SKM-1 treated with dmso at 0.1 percent for 144 hours (cell line): Measurements from ENCODE around the gene APOF.
"Not testable (repeated sequence)": the region's sequence is repeated elsewhere in the genome, so short reads cannot be mapped to it uniquely, and the experiment has no call there.

Source experiments
- DNase-seq: peaks from one replicate; lab custom pipeline; 2025; ENCODE audit not compliant: unreplicated experiment; lab: John Stamatoyannopoulos, UW

APOF gene, protein sequence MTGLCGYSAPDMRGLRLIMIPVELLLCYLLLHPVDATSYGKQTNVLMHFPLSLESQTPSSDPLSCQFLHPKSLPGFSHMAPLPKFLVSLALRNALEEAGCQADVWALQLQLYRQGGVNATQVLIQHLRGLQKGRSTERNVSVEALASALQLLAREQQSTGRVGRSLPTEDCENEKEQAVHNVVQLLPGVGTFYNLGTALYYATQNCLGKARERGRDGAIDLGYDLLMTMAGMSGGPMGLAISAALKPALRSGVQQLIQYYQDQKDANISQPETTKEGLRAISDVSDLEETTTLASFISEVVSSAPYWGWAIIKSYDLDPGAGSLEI

DNA sequence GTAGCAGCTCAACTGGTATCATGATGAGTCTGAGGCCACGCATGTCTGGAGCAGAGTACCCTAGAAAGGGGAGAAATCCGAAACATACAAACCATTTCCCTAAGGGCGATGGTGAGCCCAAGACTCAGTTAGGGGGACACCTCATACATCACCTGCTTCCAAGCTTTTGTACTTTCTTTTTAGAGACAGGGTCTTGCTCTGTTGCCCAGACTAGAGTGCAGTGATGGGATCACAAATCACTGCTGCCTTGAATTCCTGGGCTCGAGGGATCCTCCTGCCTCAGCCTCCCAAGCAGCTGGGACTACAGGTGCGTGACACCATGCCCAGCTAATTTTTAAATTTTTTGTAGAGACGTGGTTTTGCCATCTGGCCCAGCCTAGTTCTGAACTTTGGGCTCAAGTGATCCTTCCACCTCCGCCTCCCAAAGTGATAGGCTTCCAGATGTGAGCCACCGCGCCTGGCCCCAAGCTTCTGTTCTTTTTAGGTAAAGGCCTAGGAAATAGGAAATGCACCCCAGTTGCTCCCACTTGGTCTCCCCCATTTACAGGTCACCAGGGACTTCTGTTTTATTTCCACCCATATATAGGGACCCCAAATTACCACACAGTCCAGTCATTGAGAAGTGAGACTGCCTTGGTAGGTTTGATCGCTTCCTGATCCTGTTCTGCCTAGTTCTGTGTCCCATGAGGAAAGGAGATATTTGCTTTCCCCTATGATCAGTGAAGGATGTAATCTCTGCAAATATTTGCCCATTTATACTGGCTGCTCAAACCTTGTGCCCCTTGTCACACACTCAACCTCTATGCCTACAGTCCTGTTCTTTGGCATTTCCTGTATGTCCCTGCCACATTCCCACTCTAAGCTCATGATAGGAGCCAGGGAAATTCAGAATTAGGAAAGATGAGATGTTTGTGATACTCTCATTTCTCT lies at the start of gene APOF:
TSS of gene APOF (minus strand) at position 728 of the 930 bp plus-strand sequence. CDS start at position 616, 112 bp downstream.
- no peak for DNase-seq

GRCh38 chr12:56411781-56412639 lies 49.4 kb upstream of the APOF start:
- DNase-seq = no peak

DNA sequence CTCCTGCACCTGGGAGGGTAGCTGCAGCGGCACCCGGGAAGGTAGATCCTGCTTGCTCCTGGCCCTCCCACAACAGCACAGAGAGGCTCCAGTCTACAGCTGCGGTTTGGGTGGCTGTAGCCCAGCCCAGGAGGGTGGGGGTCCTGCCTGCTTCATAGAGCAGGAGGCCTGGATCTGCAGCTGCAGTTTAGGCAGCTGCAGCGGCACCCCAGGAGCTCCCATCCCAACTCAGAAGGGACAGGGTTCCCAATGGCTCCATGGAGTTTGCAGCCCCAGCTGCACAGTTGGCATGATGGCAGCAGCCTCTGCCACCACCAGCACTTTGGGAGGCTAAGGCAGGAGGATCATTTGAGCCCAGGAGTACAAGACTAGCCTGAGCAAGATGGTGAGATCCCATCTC lies 48.1 kb upstream of the APOF start:
- DNase-seq = no peak

GRCh38 chr12:56408799-56409417 lies 46.3 kb upstream of the APOF start:
- no peak for DNase-seq

DNA sequence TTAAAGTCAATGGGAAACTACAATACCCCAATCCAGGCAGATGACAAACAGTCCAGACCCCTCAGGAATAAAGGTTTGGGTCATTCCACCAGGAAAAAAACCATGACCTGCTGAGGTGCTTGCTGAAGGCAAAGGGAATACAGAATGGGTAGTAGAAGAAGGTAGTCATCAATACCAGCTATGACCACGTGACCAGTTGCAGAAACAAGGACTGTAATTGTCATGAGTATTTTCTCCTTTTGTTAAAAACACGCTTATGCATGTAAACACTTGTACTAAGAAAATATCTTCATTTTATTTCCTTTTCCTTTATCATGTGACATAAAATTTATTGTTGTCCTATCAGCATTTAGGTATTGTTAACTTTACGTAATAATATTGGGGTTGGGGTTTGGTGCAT lies 41.6 kb upstream of the APOF start:
- not testable (repeated sequence) for DNase-seq

DNA sequence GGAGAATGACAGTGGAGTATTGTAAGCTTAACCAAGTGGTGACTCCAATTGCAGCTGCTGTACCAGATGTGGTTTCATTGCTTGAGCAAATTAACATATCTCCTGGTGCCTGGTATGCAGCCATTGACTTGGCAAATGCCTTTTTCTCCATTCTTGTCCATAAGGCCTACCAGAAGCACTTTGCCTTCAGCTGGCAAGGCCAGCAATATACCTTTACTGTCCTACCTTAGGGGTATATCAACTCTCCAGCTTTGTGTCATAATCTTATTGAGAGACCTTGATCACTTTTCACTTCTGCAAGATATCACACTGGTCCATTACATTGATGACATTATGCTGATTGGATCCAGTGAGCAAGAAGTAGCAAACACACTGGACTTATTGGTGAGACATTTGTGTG lies 39.0 kb upstream of the APOF start:
- not testable (repeated sequence) for DNase-seq

DNA sequence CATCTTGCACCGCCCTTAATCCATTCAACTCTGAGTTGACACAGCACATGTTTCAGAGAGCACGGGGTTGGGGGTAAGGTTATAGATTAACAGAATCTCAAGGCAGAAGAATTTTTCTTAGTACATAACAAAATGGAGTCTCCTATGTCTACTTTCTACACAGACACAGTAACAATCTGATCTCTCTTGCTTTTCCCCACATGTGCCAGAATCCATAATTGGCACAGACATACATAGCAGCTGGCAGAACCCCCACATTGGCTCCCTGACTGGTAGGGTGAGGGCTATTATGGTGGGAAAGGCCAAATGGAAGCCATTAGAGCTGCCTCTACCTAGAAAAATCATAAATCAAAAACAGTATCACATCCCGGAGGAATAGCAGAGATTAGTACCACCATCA lies 38.5 kb upstream of the APOF start:
- DNase-seq = not testable (repeated sequence)

DNA sequence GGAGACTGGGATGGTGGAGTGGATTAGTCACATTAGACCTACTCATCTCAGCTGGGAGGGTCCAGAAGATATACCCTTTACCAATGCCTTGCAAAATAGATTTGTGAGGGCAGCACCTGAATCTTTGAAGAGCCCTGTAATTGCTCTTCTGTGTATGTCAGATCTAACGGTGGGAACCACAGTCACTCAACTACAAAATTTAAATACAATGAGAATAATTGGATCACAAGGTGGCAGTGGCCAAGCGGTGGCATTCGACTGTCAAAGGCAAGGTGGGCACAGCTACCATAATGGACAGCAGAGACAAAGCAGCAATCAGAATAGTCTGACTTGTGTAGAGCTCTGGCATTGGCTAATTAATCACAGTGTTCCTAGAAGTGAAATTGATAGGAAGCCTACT lies 36.8 kb upstream of the APOF start:
- not testable (repeated sequence) for DNase-seq

GRCh38 chr12:56398324-56398723 lies 35.7 kb upstream of the APOF start:
- no peak for DNase-seq

DNA sequence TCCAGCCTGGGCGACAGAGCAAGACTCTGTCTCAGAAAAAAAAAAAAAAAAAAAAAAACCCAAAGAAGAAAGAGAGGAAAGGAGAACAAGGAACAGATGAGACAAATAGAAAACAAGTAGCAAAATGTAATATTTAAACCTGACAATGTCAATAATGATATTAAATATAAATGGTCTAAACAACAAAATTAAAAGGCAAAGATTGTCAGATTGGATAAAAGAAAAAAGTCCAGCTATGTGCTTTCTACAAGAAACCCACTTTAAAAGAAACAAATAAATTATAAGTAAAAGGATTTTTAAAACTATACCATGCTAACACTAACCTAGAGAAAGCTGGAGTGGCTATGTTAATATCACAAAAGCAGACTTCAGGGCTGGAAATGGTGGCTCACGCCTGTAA lies 29.7 kb upstream of the APOF start:
- DNase-seq = no peak

GRCh38 chr12:56391721-56392120 lies 29.1 kb upstream of the APOF start:
- no peak for DNase-seq

DNA sequence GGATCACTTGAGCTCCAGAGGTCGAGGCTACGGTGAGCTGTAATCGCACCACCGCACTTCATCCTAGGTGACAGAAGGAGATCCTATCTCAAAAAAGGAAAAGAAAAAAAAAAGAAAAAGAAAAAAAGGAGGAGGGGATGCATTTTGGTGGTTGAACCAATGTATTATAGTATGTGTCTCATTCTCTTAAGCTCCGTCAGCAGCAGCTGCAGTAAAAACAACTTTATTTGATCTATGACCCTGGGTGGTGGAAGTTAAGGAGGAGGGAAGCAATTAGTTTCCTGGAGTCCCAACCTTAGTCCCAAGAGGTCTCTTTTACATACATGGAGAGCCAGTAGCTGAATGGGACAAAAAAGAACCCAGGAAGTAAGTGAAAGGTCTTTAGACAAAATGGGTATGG lies 26.8 kb upstream of the APOF start:
- no peak for DNase-seq

GRCh38 chr12:56387152-56387736 lies 24.6 kb upstream of the APOF start:
- DNase-seq = no peak

DNA sequence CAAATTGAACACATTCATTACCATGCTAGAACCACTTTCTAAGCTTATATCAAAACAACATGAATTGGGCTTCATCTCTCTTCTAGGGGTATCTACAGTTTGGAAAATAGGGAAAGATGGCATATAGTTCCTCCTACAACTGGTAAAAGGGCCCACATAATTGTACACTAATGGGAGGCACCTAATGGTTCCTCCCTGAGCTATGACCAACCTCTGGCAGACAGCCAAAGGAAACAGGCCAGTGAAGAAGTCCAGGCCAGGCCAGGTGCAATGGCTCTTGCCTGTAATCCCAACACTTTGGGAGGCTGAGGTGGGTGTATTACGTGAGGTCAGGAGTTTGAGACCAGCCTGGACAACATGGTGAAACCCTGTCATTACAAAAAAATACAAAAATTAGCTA lies 23.2 kb upstream of the APOF start:
- no peak for DNase-seq

- no peak for DNase-seq
These were observed 20.0 kb upstream of the APOF start for GRCh38 chr12:56382611-56383010.

- no peak for DNase-seq
These were observed 15.3 kb upstream of the APOF start for GRCh38 chr12:56377989-56378316.

DNA sequence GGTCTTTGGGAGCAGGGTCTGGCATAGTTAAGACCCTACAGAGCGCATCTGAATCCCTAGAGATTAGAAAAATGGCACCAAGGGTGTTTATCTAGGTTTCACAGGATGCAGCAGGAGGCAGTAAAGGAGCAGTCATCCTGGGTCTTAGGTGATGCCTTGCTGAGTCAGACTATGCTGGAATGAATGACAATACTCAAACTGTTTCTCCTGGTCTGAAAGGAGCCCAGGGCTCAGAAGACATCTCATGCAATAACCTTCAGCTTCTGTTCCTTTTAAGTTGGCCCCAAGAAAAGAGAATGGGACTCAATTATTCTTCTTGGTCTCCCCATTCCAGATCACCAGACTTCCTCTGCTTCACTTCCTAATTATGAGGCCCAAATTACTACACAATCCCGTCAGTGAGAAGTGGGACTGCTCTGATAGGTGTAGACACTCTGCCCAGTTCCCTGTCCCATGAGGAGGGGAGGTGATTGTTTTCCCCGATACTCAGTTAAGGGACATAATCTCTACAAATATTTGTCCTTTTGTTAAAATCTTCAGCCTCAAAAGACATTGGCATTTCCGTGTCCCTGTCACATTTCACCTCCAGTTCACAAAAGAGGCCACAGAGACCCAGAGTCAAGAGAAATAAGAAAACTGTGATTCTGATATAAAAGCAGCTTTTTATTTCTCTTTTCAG lies 14.8 kb upstream of the APOF start:
- DNase-seq = no peak

- no peak for DNase-seq
These were observed 13.2 kb upstream of the APOF start for GRCh38 chr12:56375598-56376434.
